Keratinocyte (primary cell): ENCODE results near the gene TNS1. TPM values are rescaled to one million over a fixed set of nuclear protein-coding genes. Genes with fewer than 3 reads are reported as not detected.
A peak's percentile ranks its signal among the peaks of the same experiment; 100 is the strongest.

Source experiments
- DNase-seq: peaks from one replicate; pipeline ENCODE4 v3.0.0-alpha.2; 2011; ENCODE audit warnings: low read depth, missing footprints, low spot score
- FAIRE-seq: peaks from 2 replicates; lab custom pipeline; 2011; peaks lifted over from hg19 to GRCh38; lab: Jason Lieb, UNC
- H2AFZ ChIP-seq: 2 replicates; pipeline ENCODE4 v1.6.0; 2012; ENCODE audit warnings: low read length, control low read depth, inconsistent platforms; ENCODE audit not compliant: control insufficient read depth
- H3K27ac ChIP-seq: 2 replicates; pipeline ENCODE4 v1.5.1; 2011; ENCODE audit warnings: low read length; ENCODE audit not compliant: control insufficient read depth, insufficient read depth
- H3K27me3 ChIP-seq: 3 replicates; pipeline ENCODE4 v1.6.0; 2011; ENCODE audit warnings: low read length; ENCODE audit not compliant: control insufficient read depth, insufficient read depth; ENCODE audit errors: extremely low read depth
- H3K36me3 ChIP-seq, 2 experiments: 2 replicates in 1 of 2; 3 replicates in 1 of 2; pipeline ENCODE4 v1.5.1; 2011; ENCODE audit warnings: low read length in 2 of 2, mild to moderate bottlenecking in 1 of 2; ENCODE audit not compliant: control insufficient read depth in 2 of 2, insufficient read depth in 2 of 2; ENCODE audit errors: extremely low read depth in 1 of 2
- H3K4me1 ChIP-seq: 3 replicates; pipeline ENCODE4 v1.5.1; 2011; ENCODE audit warnings: low read length; ENCODE audit not compliant: control insufficient read depth, insufficient read depth; ENCODE audit errors: extremely low read depth
- H3K4me2 ChIP-seq: 3 replicates; pipeline ENCODE4 v1.6.0; 2011; ENCODE audit warnings: low read depth, low read length; ENCODE audit not compliant: control insufficient read depth, insufficient read depth; ENCODE audit errors: extremely low read depth
- H3K4me3 ChIP-seq, 3 experiments: fragments of 200-600 bp in 1 of 3; sonication (generic) in 1 of 3; 2 replicates in 2 of 3; 3 replicates in 1 of 3; pipeline ENCODE4 v1.5.1; 2011 to 2016; ENCODE audit warnings: low read length in 3 of 3, mild to moderate bottlenecking in 3 of 3, control low read depth in 2 of 3, inconsistent platforms in 1 of 3, low read depth in 1 of 3, mixed read lengths in 1 of 3, mixed run types in 1 of 3, moderate library complexity in 1 of 3; ENCODE audit not compliant: control insufficient read depth in 2 of 3, insufficient read depth in 2 of 3; ENCODE audit errors: extremely low read depth in 1 of 3
- H3K79me2 ChIP-seq: 2 replicates; pipeline ENCODE4 v1.6.0; 2012; ENCODE audit warnings: low read length; ENCODE audit not compliant: control insufficient read depth, insufficient read depth
- H3K9ac ChIP-seq: 3 replicates; pipeline ENCODE4 v1.6.0; 2011; ENCODE audit warnings: low read length; ENCODE audit not compliant: control insufficient read depth, insufficient read depth; ENCODE audit errors: extremely low read depth
- H3K9me1 ChIP-seq: 3 replicates; pipeline ENCODE4 v1.6.0; 2011; ENCODE audit warnings: low read length; ENCODE audit not compliant: control insufficient read depth, insufficient read depth; ENCODE audit errors: extremely low read depth
- H3K9me3 ChIP-seq: 2 replicates; pipeline ENCODE4 v1.5.1; 2012; ENCODE audit warnings: low read depth, low read length; ENCODE audit not compliant: control insufficient read depth
- H4K20me1 ChIP-seq: 3 replicates; pipeline ENCODE4 v1.6.0; 2011; ENCODE audit warnings: low read length; ENCODE audit not compliant: control insufficient read depth, insufficient read depth; ENCODE audit errors: extremely low read depth
- EZH2 ChIP-seq: IDR thresholded peaks from one replicate; pipeline ENCODE4 v1.6.1; 2012; ENCODE audit warnings: inconsistent platforms, mild to moderate bottlenecking, low read length, moderate library complexity
- dilution Hi-C: fragments of 300-500 bp; cut with MboI; formaldehyde crosslinking; loops from one replicate; pipeline ENCODE4 v1.7.0; 2020; ENCODE audit warnings: low sequenced_read_pairs; ENCODE audit not compliant: extremely low pct_ligation_motif_present
- polyA plus RNA-seq, 5 experiments: library from polyadenylated mRNA; depleted of rRNA in 3 of 5; stranded (reverse) in 3 of 5; stranded (forward) in 1 of 5; unstranded in 1 of 5; fragments of >200 nt; gene quantifications; 1 replicate in 1 of 5; 2 replicates in 3 of 5; 3 replicates in 1 of 5; pipeline versions ENCODE4 v1.2.1 to v1.2.3, GENCODE V29; 2011 to 2012; ENCODE audit warnings: missing spikeins in 2 of 5, low read depth in 1 of 5, low replicate concordance in 1 of 5
- TF ChIP-seq, protein P1 (sequence below), 3 experiments: IDR thresholded peaks in 1 of 3; conservative IDR thresholded peaks in 1 of 3; optimal IDR thresholded peaks in 1 of 3; 2 replicates in 2 of 3; 3 replicates in 1 of 3; pipeline versions ENCODE3 to v1.5.1; 2011; ENCODE audit warnings: low read length in 3 of 3, mild to moderate bottlenecking in 3 of 3, moderate library complexity in 2 of 3, control low read depth in 1 of 3, inconsistent platforms in 1 of 3; ENCODE audit not compliant: insufficient read depth in 2 of 3; ENCODE audit errors: extremely low read depth in 1 of 3

Gene TNS1
- polyA plus RNA-seq, 1 donor (not counting 4 experiments of a cell fraction or from before 2014, with no cell fraction given) = 2.5 TPM

DNA sequence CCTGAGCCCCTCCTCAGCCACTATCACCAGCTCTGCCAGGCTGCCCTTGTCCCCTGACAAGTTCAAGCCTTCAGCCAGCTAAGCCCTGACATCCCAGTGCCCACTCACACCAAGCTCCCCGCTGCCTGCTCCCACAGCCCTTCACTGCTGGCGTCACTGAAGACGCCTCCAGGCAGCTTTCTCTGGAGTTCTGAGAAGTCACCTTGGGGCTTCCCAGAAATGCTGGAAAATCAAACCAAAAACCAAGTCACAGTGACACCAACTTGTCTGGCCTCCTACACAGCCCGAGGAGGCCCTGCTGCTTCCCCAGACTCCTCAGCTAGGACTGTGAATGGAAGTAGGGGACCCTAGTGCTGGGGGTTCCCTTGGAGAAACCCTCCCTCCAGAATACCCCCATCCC, 2.2 kb upstream of the TNS1 start:
- Histone ChIP-seq H3K4me1 (peaks cover 41% of the 10 kb centered on the region), H3K9ac (no peak overlapping the region), H2AFZ (no peak overlapping the region), H3K4me2 (peak overlapping the region; percentile 73), H4K20me1 (no peaks in the 10 kb centered on the region), H3K4me3 (peak overlapping the region in 1 of 3 experiments; percentile 3), H3K79me2 (no peaks in the 10 kb centered on the region), H3K27me3 (peaks cover 27% of the 10 kb centered on the region), H3K9me3 (no peaks in the 10 kb centered on the region), H3K9me1 (no peaks in the 10 kb centered on the region), H3K36me3 (no peaks in the 10 kb centered on the region), H3K27ac (no peak overlapping the region)
- DNase-seq (no peak), FAIRE-seq (peak; percentile 5)
- TF ChIP-seq, protein P1, sequence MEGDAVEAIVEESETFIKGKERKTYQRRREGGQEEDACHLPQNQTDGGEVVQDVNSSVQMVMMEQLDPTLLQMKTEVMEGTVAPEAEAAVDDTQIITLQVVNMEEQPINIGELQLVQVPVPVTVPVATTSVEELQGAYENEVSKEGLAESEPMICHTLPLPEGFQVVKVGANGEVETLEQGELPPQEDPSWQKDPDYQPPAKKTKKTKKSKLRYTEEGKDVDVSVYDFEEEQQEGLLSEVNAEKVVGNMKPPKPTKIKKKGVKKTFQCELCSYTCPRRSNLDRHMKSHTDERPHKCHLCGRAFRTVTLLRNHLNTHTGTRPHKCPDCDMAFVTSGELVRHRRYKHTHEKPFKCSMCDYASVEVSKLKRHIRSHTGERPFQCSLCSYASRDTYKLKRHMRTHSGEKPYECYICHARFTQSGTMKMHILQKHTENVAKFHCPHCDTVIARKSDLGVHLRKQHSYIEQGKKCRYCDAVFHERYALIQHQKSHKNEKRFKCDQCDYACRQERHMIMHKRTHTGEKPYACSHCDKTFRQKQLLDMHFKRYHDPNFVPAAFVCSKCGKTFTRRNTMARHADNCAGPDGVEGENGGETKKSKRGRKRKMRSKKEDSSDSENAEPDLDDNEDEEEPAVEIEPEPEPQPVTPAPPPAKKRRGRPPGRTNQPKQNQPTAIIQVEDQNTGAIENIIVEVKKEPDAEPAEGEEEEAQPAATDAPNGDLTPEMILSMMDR (optimal IDR thresholded peaks at IDR 0.05 in 1 of 3, IDR thresholded peaks at IDR 0.05 in 1 of 3, conservative IDR thresholded peaks at IDR 0.05 in 1 of 3; ENCODE audit: extremely low read depth in 1 of 3, insufficient read depth in 2 of 3, low read length in 3 of 3) = no peak
- TF ChIP-seq EZH2 = no peak
- dilution Hi-C loops = no loop called here

DNA sequence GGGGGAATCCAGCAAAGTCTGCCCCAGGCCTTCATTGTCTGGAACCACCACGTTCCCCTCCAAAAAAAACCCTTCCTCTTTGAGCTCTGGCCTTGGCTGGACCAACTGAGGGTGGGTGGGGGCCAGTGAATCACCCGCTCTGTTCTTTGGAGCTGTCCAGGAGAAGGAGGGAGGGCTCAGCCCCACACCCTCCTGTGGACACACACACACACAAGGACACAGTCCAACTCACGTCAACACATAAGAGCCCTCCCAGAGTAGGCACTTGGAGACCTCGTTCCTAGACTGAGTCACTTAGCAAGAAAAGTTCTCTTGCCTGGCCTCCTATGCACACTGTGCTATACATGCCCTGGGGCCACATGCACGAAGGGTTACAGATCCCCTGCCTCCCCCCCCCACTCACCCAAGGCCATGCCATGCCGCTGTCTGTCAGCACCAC, 1.2 kb upstream of the TNS1 start:
- no peaks in the 10 kb centered on the region for H3K9me1 ChIP-seq
- TF ChIP-seq EZH2 = no peak
- TF ChIP-seq, protein P1 (optimal IDR thresholded peaks at IDR 0.05 in 1 of 3, IDR thresholded peaks at IDR 0.05 in 1 of 3, conservative IDR thresholded peaks at IDR 0.05 in 1 of 3; ENCODE audit: extremely low read depth in 1 of 3, insufficient read depth in 2 of 3, low read length in 3 of 3) = no peak
- dilution Hi-C loops = no loop called here
- peaks cover 19% of the 10 kb centered on the region for H3K27me3 ChIP-seq
- DNase-seq (no peak), FAIRE-seq (peak; percentile 75)
- H4K20me1 ChIP-seq = no peaks in the 10 kb centered on the region
- H3K36me3 ChIP-seq = no peaks in the 10 kb centered on the region
- peaks cover 41% of the 10 kb centered on the region for H3K4me1 ChIP-seq
- no peak overlapping the region for H3K4me3 ChIP-seq
- no peak overlapping the region for H2AFZ ChIP-seq
- H3K4me2 ChIP-seq = no peak overlapping the region
- no peaks in the 10 kb centered on the region for H3K79me2 ChIP-seq
- H3K27ac ChIP-seq = no peak overlapping the region
- no peak overlapping the region for H3K9ac ChIP-seq
- no peaks in the 10 kb centered on the region for H3K9me3 ChIP-seq
